ENCODE data around the gene TFDP1.

GRCh38 chr13:113589961-113590339 is 5.4 kb downstream of the TFDP1 start:
- TF ChIP-seq POLR2AphosphoS5 (IDR thresholded peaks at IDR 0.05; ENCODE audit: borderline replicate concordance, low read depth, low read length) = no peak
- no peak for TF ChIP-seq EZH2 (IDR thresholded peaks at IDR 0.05)
